ENCODE measurements around the gene PUM2.

PUM2 gene

GRCh38 chr2:20200697-20201555 is 149.7 kb downstream of the PUM2 start:
- DNase-seq, result no peak
- no peak for TF ChIP-seq POLR2A (IDR thresholded peaks at IDR 0.05; ENCODE audit: low read length)
- TF ChIP-seq GATA1 (IDR thresholded peaks at IDR 0.05; ENCODE audit: low read depth, low read length), result no peak

- no peak for TF ChIP-seq GATA1 (IDR thresholded peaks at IDR 0.05; ENCODE audit: low read depth, low read length)
- TF ChIP-seq POLR2A (IDR thresholded peaks at IDR 0.05; ENCODE audit: low read length), result no peak
- DNase-seq, result no peak
Observed at GRCh38 chr2:20199633-20200270, 150.9 kb downstream of the PUM2 start.

GRCh38 chr2:20198796-20199632 is 151.6 kb downstream of the PUM2 start:
- DNase-seq, result no peak
- TF ChIP-seq POLR2A (IDR thresholded peaks at IDR 0.05; ENCODE audit: low read length), result no peak
- TF ChIP-seq GATA1 (IDR thresholded peaks at IDR 0.05; ENCODE audit: low read depth, low read length), result no peak

All from erythroblast (primary cell).